Effector memory CD8-positive, alpha-beta T cell (primary cell): Measurements from ENCODE around the gene APCDD1.
"Not testable (repeated sequence)": the region's sequence is repeated elsewhere in the genome, so short reads cannot be mapped to it uniquely, and the experiment has no call there.

Source experiments
- ATAC-seq: fragments of 150-1000 bp; cut with Tn5 transposase; replicated peaks from 2 replicates; pipeline ENCODE4 v1.10.0; 2021; ENCODE audit warnings: mild to moderate bottlenecking, moderate library complexity
- DNase-seq, 3 experiments: peaks; one replicate each; pipeline ENCODE4 v3.0.0; 2021
- H3K27ac Mint-ChIP-seq, 2 donors: one replicate each; pipeline ENCODE4 v1.8.0; 2022; ENCODE audit warnings: mild to moderate bottlenecking in 2 of 2, mixed read lengths in 2 of 2, moderate library complexity in 2 of 2
- H3K27me3 Mint-ChIP-seq, 2 donors: one replicate each; pipeline ENCODE4 v1.8.0; 2022; ENCODE audit warnings: mixed read lengths in 2 of 2
- H3K36me3 Mint-ChIP-seq: one replicate; pipeline ENCODE4 v1.8.0; 2022; ENCODE audit warnings: mild to moderate bottlenecking, moderate library complexity, mixed read lengths; ENCODE audit not compliant: insufficient read depth
- H3K4me1 Mint-ChIP-seq, 2 donors: one replicate each; pipeline ENCODE4 v1.8.0; 2022; ENCODE audit warnings: low read depth in 2 of 2, mixed read lengths in 2 of 2
- H3K4me3 Mint-ChIP-seq, 2 donors: one replicate each; pipeline ENCODE4 v1.8.0; 2022; ENCODE audit warnings: mild to moderate bottlenecking in 2 of 2, mixed read lengths in 2 of 2, moderate library complexity in 2 of 2
- H3K9me3 Mint-ChIP-seq, 2 donors: one replicate each; pipeline ENCODE4 v1.8.0; 2022; ENCODE audit warnings: mixed read lengths in 2 of 2

Gene APCDD1

DNA sequence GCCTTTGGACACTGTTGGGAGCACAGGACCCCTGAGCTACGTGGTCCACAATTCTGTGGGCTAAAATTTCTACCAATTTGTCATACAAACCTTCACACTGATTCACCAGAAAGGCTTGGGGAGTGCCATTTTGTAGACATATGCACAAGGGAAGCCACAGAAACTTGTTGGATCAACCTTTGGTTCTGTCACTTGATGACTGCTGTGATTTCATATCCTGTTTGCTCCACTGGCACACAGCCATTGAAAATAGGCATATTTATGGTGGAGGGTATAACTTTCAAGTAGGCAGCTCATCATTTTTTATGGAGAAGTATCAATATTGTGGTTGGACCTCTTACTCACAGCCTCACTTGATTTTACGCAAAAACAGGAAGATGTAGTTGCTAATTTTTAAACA lies 81.8 kb downstream of the APCDD1 start:
- ATAC-seq (no peak), DNase-seq (no peak)
- H3K27me3 Mint-ChIP-seq = no peaks in the 10 kb centered on the region
- no peak overlapping the region for H3K27ac Mint-ChIP-seq
- peaks cover 0 to 10% of the 10 kb centered on the region in 2 donors for H3K4me1 Mint-ChIP-seq
- peaks cover 53% of the 10 kb centered on the region for H3K36me3 Mint-ChIP-seq
- no peak overlapping the region for H3K4me3 Mint-ChIP-seq
- H3K9me3 Mint-ChIP-seq = no peaks in the 10 kb centered on the region

DNA sequence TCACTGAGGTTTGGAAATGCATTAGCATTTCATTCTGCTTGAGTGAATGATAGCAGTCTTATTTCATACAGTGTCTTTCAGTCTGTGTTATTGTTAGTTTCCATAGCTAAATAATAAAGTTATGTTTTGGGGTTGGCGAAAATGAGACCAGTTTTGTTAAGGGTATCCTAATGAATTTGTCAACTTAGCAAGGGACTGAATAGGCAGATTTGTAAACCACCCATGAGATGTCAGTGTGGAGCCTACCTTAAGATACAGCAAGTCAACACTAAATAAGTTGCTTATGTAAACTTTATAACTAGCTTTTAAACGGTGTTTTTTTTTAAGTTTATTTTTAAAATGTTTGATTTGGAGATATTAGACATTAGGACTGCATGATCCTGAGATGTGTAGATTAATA lies 83.3 kb downstream of the APCDD1 start:
- H3K27ac Mint-ChIP-seq = no peak overlapping the region
- H3K4me1 Mint-ChIP-seq = peaks cover 4 to 10% of the 10 kb centered on the region in 2 donors
- no peak for ATAC-seq
- peaks cover 66% of the 10 kb centered on the region for H3K36me3 Mint-ChIP-seq
- no peak for DNase-seq
- no peak overlapping the region for H3K4me3 Mint-ChIP-seq
- no peaks in the 10 kb centered on the region for H3K27me3 Mint-ChIP-seq
- no peaks in the 10 kb centered on the region for H3K9me3 Mint-ChIP-seq

DNA sequence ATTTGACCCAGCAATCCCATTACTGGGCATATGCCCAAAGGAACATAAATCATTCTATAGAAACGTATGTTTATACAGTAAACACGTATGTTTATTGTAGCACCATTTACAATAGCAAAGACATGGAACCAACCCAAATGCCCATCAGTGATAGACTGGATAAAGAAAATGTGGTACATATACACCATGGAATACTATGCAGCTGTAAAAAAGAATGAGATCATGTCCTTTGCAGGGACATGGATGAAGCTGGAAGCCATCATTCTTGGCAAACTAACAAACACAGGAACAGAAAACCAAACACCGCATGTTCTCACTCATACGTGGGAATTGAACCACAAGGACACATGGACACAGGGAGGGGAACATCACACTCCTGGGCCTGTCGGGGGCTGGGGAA lies 84.7 kb downstream of the APCDD1 start:
- H3K27me3 Mint-ChIP-seq, DNase-seq, H3K9me3 Mint-ChIP-seq, H3K27ac Mint-ChIP-seq, H3K4me3 Mint-ChIP-seq, ATAC-seq: not testable (repeated sequence)
- peaks cover 4 to 13% of the 10 kb centered on the region in 2 donors for H3K4me1 Mint-ChIP-seq
- peaks cover 64% of the 10 kb centered on the region for H3K36me3 Mint-ChIP-seq
